OCI-LY7 (cell line): ENCODE measurements around the gene CD59. TPM values are rescaled to one million over a fixed set of nuclear protein-coding genes. Genes with fewer than 3 reads are reported as not detected.
"Not testable (repeated sequence)": the region's sequence is repeated elsewhere in the genome, so short reads cannot be mapped to it uniquely, and the experiment has no call there.

Experiments used
- BruUV-seq: library from RNA; stranded (reverse); fragments of 400-500 nt; replicated peaks from 2 replicates; lab custom pipeline; 2021; lab: Mats Ljungman, UMichigan
- CTCF ChIA-PET: fragments of 300-600 bp; sonication (Branson Sonifier 250); formaldehyde crosslinking; loops from one replicate; lab custom pipeline; 2022; ENCODE audit warnings: antibody characterized with exemption; ENCODE audit not compliant: unreplicated experiment; lab: Charles Lee
- POLR2A ChIA-PET: fragments of 300-600 bp; sonication (Branson Sonifier 250); formaldehyde crosslinking; loops from one replicate; lab custom pipeline; 2022; ENCODE audit warnings: antibody characterized with exemption; lab: Charles Lee
- DNase-seq: peaks from one replicate; pipeline ENCODE4 v3.0.0-alpha.2; 2015; ENCODE audit warnings: low spot score
- H2AFZ ChIP-seq: fragments of 200-600 bp; sonication (generic), shearing (Covaris generic); 2 replicates; pipeline ENCODE4 v1.6.1; 2014; ENCODE audit warnings: mild to moderate bottlenecking, antibody characterized with exemption, low read length, moderate library complexity
- H3K27ac ChIP-seq: fragments of 200-600 bp; sonication (generic); 2 replicates; pipeline ENCODE4 v1.5.1; 2014; ENCODE audit warnings: mixed run types, low read depth, mild to moderate bottlenecking, moderate library complexity, low read length, inconsistent platforms; ENCODE audit not compliant: poor library complexity, severe bottlenecking
- H3K36me3 ChIP-seq: fragments of 200-600 bp; sonication (generic); 2 replicates; pipeline ENCODE4 v1.6.1; 2014; ENCODE audit warnings: mild to moderate bottlenecking, antibody characterized with exemption, low read length, moderate library complexity, mixed read lengths; ENCODE audit not compliant: insufficient read depth
- H3K4me1 ChIP-seq: fragments of 200-600 bp; sonication (generic); 2 replicates; pipeline ENCODE4 v1.5.1; 2014; ENCODE audit warnings: mild to moderate bottlenecking, low read length; ENCODE audit not compliant: insufficient read depth, poor library complexity, severe bottlenecking
- H3K4me2 ChIP-seq: fragments of 200-600 bp; sonication (generic); 2 replicates; pipeline ENCODE4 v1.6.1; 2014; ENCODE audit warnings: mild to moderate bottlenecking, low read length
- H3K4me3 ChIP-seq: fragments of 200-600 bp; sonication (generic); 2 replicates; pipeline ENCODE4 v1.5.1; 2014; ENCODE audit warnings: mild to moderate bottlenecking, low read depth, low read length; ENCODE audit not compliant: poor library complexity, severe bottlenecking
- H3K79me2 ChIP-seq: fragments of 200-600 bp; sonication (generic); 2 replicates; pipeline ENCODE4 v1.6.1; 2016; ENCODE audit warnings: low read depth, mild to moderate bottlenecking, low read length, moderate library complexity, mixed read lengths; ENCODE audit not compliant: insufficient read depth
- H3K9me2 ChIP-seq: fragments of 200-600 bp; sonication (generic); 2 replicates; pipeline ENCODE4 v1.6.1; 2016; ENCODE audit warnings: mild to moderate bottlenecking, low read length, mixed read lengths; ENCODE audit not compliant: insufficient read depth
- H3K9me3 ChIP-seq: fragments of 200-600 bp; sonication (generic); 2 replicates; pipeline ENCODE4 v1.6.1; 2014; ENCODE audit warnings: mild to moderate bottlenecking, mixed run types, low read length, mixed read lengths
- H4K20me1 ChIP-seq: fragments of 200-600 bp; sonication (generic); 2 replicates; pipeline ENCODE4 v1.6.1; 2014; ENCODE audit warnings: mild to moderate bottlenecking, antibody characterized with exemption, low read length, moderate library complexity, mixed read lengths; ENCODE audit not compliant: insufficient read depth
- CTCF ChIP-seq: fragments of 200-600 bp; sonication (generic); conservative IDR thresholded peaks from 2 replicates; pipeline ENCODE4 v1.5.1; 2014; ENCODE audit warnings: mild to moderate bottlenecking, antibody characterized with exemption, low read length, moderate library complexity, mixed read lengths
- EZH2phosphoT487 ChIP-seq: fragments of 200-600 bp; sonication (generic); IDR thresholded peaks from 2 replicates; pipeline ENCODE4 v1.6.1; 2018; ENCODE audit warnings: low read depth, borderline replicate concordance, mild to moderate bottlenecking, mixed run types, antibody characterized with exemption, low read length, moderate library complexity, mixed read lengths
- intact Hi-C: fragments of 100-400 bp; cut with micrococcal nuclease; formaldehyde crosslinking; loops from one replicate; pipeline ENCODE4 v1.10.0; 2022; ENCODE audit not compliant: unreplicated experiment
- total RNA-seq, 2 experiments: library from RNA; depleted of rRNA in 1 of 2; stranded (reverse); fragments of >200 nt in 1 of 2; shearing (Covaris generic) in 1 of 2; gene quantifications; 2 replicates each; pipeline ENCODE4 v1.2.3, GENCODE V29; 2014 to 2022

Gene CD59
- total RNA-seq, 2 experiments from 2014 or later, result 20.2 to 35.5 TPM

- ChIA-PET CTCF (no interaction called here), POLR2A (interaction anchor here (1.0 kb wide), 1 partner anchor 169 kb away, joined by 3 read pairs; no protein-coding TSS in a partner anchor)
- no peak overlapping the region for H2AFZ ChIP-seq
- H3K4me1 ChIP-seq, result peaks cover 11% of the 10 kb centered on the region
- H3K27ac ChIP-seq, result no peak overlapping the region
- no TSS peak for BruUV-seq
- no peaks in the 10 kb centered on the region for H3K9me3 ChIP-seq
- no peak for TF ChIP-seq EZH2phosphoT487
- TF ChIP-seq CTCF, result no peak
- H3K36me3 ChIP-seq, result peaks cover 5% of the 10 kb centered on the region; the same call in 1 of the 2 replicates
- no peak for DNase-seq
- H3K9me2 ChIP-seq, result no peaks in the 10 kb centered on the region
- peaks cover 8% of the 10 kb centered on the region; the same call in 1 of the 2 replicates for H3K79me2 ChIP-seq
- H3K4me2 ChIP-seq, result peak overlapping the region; percentile 11; the same call in 1 of the 2 replicates
- peaks cover 3% of the 10 kb centered on the region; the same call in 1 of the 2 replicates for H4K20me1 ChIP-seq
- H3K4me3 ChIP-seq, result no peak overlapping the region
- intact Hi-C loops, result no loop called here
Observed at GRCh38 chr11:33733980-33734379, 2.2 kb downstream of the CD59 start.

GRCh38 chr11:33731723-33732531, 4.3 kb downstream of the CD59 start:
- intact Hi-C loops, result no loop called here
- Histone ChIP-seq H3K9me3 (no peaks in the 10 kb centered on the region), H3K36me3 (peaks cover 5% of the 10 kb centered on the region; the same call in 1 of the 2 replicates), H3K27ac (no peak overlapping the region), H3K4me2 (no peak overlapping the region), H3K9me2 (no peaks in the 10 kb centered on the region), H3K4me3 (no peak overlapping the region), H3K79me2 (peaks cover 8% of the 10 kb centered on the region; the same call in 1 of the 2 replicates), H3K4me1 (peaks cover 11% of the 10 kb centered on the region), H4K20me1 (peaks cover 3% of the 10 kb centered on the region; the same call in 1 of the 2 replicates), H2AFZ (no peak overlapping the region)
- TF ChIP-seq EZH2phosphoT487 (no peak), CTCF (no peak)
- no TSS peak for BruUV-seq
- CTCF ChIA-PET, result no interaction called here
- POLR2A ChIA-PET, result no interaction called here
- no peak for DNase-seq

- POLR2A ChIA-PET, result no interaction called here
- DNase-seq, result no peak
- no peak overlapping the region for H3K4me2 ChIP-seq
- CTCF ChIA-PET, result no interaction called here
- no peak overlapping the region for H3K27ac ChIP-seq
- peaks cover 5% of the 10 kb centered on the region; the same call in 1 of the 2 replicates for H3K36me3 ChIP-seq
- BruUV-seq, result no TSS peak
- no peak overlapping the region for H2AFZ ChIP-seq
- no peak overlapping the region for H3K4me3 ChIP-seq
- peaks cover 8% of the 10 kb centered on the region; the same call in 1 of the 2 replicates for H3K79me2 ChIP-seq
- peaks cover 3% of the 10 kb centered on the region; the same call in 1 of the 2 replicates for H4K20me1 ChIP-seq
- H3K4me1 ChIP-seq, result peaks cover 11% of the 10 kb centered on the region
- H3K9me2 ChIP-seq, result no peaks in the 10 kb centered on the region
- intact Hi-C loops, result no loop called here
- H3K9me3 ChIP-seq, result no peaks in the 10 kb centered on the region
- no peak for TF ChIP-seq CTCF
- TF ChIP-seq EZH2phosphoT487, result no peak
Observed at GRCh38 chr11:33730716-33731115, 5.5 kb downstream of the CD59 start.

GRCh38 chr11:33729072-33729664, 7.1 kb downstream of the CD59 start:
- DNase-seq, H3K4me2 ChIP-seq, H2AFZ ChIP-seq, POLR2A ChIA-PET, H3K4me3 ChIP-seq, H3K79me2 ChIP-seq, H3K27ac ChIP-seq, H4K20me1 ChIP-seq, H3K36me3 ChIP-seq, BruUV-seq, H3K9me2 ChIP-seq, H3K4me1 ChIP-seq, H3K9me3 ChIP-seq, intact Hi-C loops, CTCF ChIA-PET: not testable (repeated sequence)
